HG03280 (cell line): ENCODE results near the gene ARMH3.

ENCODE experiments used
- ATAC-seq: cut with Tn5 transposase; IDR thresholded peaks from one replicate; pipeline ENCODE4 v1.9.1; 2021; ENCODE audit warnings: mild to moderate bottlenecking, moderate library complexity; ENCODE audit not compliant: unreplicated experiment

ARMH3 gene

GRCh38 chr10:101875068-101875688 is 180.8 kb downstream of the ARMH3 start:
- ATAC-seq = no peak

- ATAC-seq = no peak
Measured at GRCh38 chr10:101874252-101874651, 181.7 kb downstream of the ARMH3 start.

- ATAC-seq = no peak
Measured at GRCh38 chr10:101867931-101868330, 188.0 kb downstream of the ARMH3 start.

- peak; percentile 63 for ATAC-seq
Measured at GRCh38 chr10:101859530-101859929, 196.4 kb downstream of the ARMH3 start.

- peak; percentile 77 for ATAC-seq
Measured at GRCh38 chr10:101858723-101859500, 197.1 kb downstream of the ARMH3 start.

- no peak for ATAC-seq
Measured at GRCh38 chr10:101857802-101858476, 198.0 kb downstream of the ARMH3 start.

GRCh38 chr10:101856626-101857025 is 199.3 kb downstream of the ARMH3 start:
- ATAC-seq = no peak

GRCh38 chr10:101851411-101852116 is 204.4 kb downstream of the ARMH3 start:
- no peak for ATAC-seq

- no peak for ATAC-seq
Measured at GRCh38 chr10:101850749-101851148, 205.2 kb downstream of the ARMH3 start.

GRCh38 chr10:101848894-101849351 is 207.1 kb downstream of the ARMH3 start:
- ATAC-seq = no peak

GRCh38 chr10:101848408-101848807 is 207.6 kb downstream of the ARMH3 start:
- no peak for ATAC-seq

GRCh38 chr10:101845893-101846292 is 210.1 kb downstream of the ARMH3 start:
- ATAC-seq = no peak

GRCh38 chr10:101843032-101844021 is 212.6 kb downstream of the ARMH3 start, which contains the start of gene KCNIP2:
KCNIP2 (minus strand) TSS chr10:101843800; CDS start chr10:101843568, 232 bp downstream.
- no peak for ATAC-seq

- ATAC-seq = no peak
Measured at GRCh38 chr10:101841826-101842225, 214.1 kb downstream of the ARMH3 start.

GRCh38 chr10:101840741-101841453 is 215.1 kb downstream of the ARMH3 start:
- ATAC-seq = peak; percentile 61

GRCh38 chr10:101840102-101840684 is 215.8 kb downstream of the ARMH3 start:
- ATAC-seq = no peak

- ATAC-seq = no peak
Measured at GRCh38 chr10:101839416-101840063, 216.4 kb downstream of the ARMH3 start.

- no peak for ATAC-seq
Measured at GRCh38 chr10:101839002-101839401, 217.0 kb downstream of the ARMH3 start.
